CD4-positive, alpha-beta T cell treated with Interleukin-10 for 1 hour (primary cell): ENCODE data around the gene CASKIN1.
"Not testable (repeated sequence)": the region's sequence is repeated elsewhere in the genome, so short reads cannot be mapped to it uniquely, and the experiment has no call there.

Experiments used
- DNase-seq: peaks from one replicate; pipeline ENCODE4 v3.0.0-alpha.2; 2020

Gene CASKIN1

DNA sequence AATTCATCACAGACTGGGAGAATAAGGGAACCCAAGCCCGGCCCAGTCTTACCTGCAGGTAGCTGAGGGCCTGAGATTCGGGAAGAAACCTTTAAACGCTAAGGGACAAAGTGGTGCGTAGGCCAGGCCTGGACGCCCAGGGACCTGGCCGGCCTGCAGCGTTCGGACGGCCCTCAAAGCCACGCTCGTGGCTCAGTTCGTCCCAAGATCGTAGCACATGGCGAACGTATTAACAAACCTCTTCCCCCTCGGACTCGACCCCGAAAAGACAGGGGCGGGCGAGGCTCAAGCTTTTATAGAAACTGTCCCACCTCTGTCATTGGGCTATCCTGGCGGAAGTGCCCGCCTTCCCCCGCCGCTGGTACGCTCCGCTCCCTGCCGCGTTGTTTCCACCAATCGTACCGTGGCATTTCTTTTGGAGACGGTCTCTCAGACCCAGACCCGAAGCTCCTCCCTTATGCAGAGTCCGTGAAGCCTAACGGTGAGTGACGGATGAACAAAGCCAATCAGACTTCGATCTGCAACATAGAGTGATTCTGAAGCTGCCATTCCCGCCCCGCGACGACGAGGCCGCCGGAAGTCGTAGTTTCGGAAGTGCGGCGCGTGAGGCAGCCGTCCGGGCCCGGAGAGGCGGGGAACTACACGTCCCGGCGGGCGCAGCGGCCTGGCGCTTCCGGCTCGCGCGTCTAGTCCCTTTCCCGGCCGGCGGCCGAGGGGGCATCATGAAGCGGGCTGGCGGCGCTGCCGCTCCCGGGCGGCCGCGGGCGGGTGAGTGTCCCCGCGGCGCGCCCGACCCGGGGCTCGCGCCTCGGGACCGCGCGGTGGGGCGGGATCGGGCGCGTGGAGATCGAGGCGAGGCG lies 41.1 kb downstream of the CASKIN1 start, which contains the start of gene TRAF7:
Gene TRAF7, plus strand, starts transcription at position 692 of the 860 bp plus-strand sequence. CDS start 8,139 bp downstream, outside the sequence.
- DNase-seq, result peak; percentile 100

GRCh38 chr16:2154533-2155090 lies 41.8 kb downstream of the CASKIN1 start:
- no peak for DNase-seq

- DNase-seq, result no peak
These were observed 43.5 kb downstream of the CASKIN1 start for GRCh38 chr16:2152695-2153506.

DNA sequence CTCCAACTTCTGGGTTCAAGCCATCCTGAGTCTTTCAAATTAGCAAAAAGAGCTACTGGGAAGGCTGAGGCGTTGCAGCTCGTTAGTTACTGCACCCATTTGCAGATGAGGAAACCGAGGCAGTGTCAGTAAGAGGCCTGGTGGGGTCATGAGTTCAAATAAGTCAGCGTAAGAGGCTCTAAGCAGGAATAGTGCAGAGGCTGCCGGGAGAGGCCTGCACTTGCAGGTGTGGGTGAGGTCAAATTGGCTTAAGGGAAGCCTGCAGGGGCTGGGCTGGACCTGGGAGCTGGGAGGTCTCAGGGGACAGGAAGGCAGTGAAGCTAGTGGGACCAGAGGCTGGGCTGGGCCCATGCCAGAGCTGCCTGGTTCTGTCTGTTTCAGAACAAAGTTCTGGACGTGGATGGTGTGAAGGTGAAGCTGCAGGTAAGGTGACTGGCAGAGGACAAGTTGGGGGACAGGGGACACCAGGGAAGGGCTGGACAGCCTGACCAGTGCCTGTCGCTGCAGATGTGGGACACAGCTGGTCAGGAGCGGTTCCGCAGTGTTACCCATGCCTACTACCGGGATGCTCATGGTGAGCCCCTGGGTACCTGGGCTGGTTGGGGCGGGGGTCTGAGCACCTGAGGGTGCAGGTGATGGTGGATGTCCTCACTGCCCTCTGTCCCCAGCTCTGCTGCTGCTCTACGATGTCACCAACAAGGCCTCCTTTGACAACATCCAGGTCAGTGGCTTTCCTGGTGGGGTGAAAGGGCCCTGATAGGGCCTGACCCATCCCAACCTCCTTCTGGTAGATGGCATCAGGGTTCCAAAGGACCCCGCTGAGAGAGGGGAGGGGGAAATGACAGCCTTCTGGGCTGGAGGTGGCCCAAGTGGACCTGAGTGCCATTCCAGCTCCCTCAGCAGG lies 45.0 kb downstream of the CASKIN1 start:
- DNase-seq, result no peak

DNA sequence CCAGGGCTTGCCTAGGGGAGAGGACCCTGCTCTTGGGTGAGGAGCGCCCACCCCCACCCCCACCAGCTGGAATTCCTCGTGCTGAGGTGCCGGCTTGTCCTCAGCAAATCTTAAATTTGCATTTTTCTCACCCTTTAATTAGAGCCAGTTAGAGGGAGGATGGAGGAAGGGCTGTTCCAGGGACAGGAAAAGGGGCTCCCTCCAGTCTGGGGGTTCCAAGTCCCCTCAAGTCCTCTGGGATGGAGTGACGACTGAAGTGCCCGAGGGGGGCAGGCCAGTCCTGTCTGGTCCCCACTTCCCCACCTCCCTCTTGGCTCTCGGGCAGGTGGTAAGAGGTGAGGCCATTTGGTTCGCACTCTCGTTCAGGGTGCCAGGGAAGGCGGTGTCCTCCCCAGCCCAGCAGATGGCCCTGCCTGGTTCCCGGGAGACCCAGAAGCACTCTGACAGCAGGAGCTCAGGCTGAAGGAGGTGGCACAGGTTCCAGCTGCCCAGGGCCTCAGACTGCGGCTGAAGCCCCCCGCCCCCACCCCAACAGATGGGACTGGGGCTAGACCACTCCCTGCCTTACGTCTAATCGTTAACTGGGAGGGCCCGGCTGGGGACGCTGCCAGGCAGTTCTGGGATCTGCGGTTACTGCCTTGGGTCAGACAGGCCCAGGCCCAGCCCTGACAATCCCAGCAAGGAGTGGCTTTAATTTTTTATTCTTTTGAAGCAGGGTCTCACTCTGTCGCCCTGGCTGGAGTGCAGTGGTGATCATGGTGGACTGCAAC lies 45.8 kb downstream of the CASKIN1 start:
- no peak for DNase-seq

DNA sequence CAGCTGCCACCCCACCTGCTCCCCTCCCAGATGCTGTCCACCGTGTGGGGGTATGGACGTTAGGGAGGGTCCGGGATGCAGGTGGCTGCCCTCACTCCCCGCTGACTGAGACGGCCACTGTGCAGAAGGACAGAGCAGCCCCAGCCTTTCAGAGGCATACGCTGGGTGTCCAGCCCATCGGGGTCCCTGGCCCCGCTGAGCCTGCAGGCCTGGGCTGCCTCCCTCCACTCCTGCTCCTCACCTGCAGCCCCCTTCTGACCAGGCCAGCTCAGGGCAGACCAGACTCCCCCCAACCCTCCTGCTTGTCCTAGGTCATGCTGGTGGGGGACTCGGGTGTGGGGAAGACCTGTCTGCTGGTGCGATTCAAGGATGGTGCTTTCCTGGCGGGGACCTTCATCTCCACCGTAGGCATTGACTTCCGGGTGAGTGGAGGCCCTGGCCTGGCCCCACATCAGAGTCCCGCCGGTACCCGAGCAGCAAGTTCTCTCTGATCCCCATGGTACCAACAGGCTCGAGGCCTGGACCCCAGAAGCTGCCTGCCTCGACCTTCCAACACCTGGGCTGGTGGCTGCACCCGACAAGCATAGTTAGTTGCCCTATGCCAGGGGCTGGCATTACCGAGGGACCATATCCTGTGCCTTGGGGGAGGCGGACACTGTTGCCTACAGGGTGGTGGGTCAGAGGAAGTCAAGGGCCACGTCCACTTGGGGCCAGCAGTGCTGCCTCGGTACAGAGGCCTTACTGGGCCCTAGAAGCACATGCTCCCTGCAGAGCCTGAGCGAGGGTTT lies 46.6 kb downstream of the CASKIN1 start:
- DNase-seq, result no peak

DNA sequence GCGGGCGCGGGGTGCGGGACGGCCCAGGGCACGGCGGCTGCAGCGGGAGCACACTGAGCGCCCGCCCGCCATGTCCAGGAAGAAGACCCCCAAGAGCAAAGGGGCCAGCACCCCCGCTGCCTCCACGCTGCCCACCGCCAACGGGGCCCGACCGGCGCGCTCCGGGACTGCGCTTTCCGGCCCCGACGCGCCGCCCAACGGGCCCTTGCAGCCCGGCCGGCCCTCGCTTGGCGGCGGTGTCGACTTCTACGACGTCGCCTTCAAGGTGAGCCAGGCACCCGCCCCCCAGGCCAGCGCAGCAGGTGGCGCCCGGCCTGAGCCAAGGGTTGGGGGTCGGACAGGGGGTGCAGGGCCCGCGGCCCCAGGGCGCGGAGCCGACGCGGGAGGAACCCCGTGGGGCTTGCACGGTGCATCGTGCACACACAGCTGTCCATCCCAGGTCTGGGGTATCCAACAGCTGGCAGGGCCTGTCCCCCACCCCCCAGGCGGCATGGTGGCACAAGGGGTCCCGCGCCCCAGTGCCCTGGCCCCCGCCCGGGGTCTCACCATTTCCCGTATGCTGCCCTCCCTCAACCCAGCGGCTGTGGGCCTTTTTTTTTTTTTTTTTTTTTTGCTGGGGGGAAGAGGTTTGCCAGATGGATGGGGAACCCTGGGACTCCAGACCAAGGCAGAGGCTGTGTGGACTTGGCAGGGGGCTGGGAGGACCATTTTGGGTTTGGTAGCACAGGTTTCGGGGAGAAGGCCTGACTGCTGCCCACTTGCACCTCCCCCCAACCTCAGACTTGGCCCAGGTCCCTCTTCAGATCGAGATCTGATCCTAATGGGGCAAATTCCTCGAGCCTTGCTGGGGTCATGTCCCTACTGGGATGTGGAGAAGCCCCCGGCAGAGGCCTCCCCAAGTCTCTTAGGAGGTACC lies 47.4 kb downstream of the CASKIN1 start:
- DNase-seq, result no peak

- DNase-seq, result peak; percentile 60
These were observed 48.3 kb downstream of the CASKIN1 start, which contains the start of gene RAB26 for GRCh38 chr16:2147981-2148671. Gene RAB26, plus strand, starts transcription at chr16:2148625. Its CDS starts 159 bp downstream, at chr16:2148784.

DNA sequence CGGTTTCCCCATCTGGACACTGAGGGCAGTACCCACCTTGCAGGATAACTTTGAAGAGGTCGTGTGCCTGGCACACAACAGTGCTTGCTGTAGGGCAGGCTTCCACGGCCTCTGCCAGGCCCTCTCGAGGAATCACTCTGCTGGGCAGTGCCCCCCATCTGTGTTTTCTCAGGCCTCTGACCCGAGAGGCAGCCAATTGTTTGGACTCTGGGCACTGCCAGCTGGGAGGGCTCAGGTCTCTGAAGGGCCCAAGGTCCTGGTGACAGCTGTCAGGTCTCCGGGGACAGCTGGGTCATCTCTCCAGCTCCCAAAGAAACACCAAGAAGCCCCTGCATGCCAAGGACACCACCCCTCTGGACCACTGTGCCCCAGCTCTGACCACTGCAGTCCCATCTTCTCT lies 49.0 kb downstream of the CASKIN1 start:
- DNase-seq, result no peak

DNA sequence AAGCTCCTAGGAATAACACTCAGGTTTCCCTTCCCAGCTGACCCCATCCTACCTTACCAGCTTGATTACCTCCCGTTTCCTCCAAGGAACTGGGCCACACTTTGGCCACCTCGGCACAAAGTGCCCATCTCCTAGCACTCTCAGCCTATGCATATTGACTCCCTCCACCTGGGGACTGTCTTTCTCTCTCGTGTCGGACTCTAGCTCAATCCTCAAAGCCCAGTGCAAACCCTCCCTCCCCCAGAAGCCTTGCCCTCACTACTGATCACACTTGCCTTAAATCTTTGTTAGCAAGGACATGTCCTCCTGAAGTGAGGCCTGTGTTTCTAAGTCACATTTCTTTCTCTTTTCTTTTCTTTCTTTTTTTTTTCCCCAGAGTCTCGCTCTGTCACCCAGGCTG lies 50.6 kb downstream of the CASKIN1 start:
- DNase-seq, result no peak

GRCh38 chr16:2143878-2144485 lies 52.4 kb downstream of the CASKIN1 start:
- no peak for DNase-seq

GRCh38 chr16:2142942-2143877 lies 53.2 kb downstream of the CASKIN1 start:
- no peak for DNase-seq

DNA sequence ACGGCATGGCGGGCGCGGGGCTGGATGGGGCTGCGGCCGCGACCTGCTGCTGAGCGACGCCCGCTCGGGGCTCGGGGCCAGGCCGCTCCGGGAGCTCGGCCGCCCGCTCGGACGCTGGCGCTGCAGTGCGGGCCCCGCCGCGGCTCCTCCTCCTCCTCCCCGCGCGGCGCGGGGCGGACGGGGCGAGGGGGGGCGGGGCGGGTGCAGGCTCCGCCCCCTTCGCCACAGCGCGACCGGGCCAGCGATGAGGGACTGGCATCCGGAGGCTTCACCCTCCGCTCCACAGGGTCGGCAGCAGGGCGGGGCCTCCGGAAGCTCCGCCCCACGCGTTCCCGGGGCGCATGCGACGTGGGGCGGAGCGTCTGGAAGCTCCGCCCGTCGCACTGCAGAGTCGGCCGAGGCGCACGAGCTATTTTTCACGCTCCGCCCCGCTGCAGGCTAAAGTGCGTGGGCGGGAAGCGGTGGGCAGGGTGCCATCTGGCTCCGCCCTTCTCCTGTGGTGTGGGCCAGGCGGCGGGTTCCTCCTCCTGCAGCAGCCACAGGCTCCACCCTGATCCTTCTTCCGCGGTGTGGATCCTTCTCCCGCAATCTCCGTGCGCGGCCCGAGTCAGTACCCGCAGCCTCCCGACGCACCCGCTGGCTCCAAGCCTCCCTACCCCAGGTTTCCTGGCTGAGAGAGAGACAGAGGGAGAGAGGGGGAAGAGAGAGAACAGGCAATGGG lies 60.5 kb downstream of the CASKIN1 start, which contains the start of gene PKD1:
Gene PKD1, minus strand, starts transcription at position 129 of the 721 bp plus-strand sequence. CDS start 209 bp downstream, outside the sequence.
- peak; percentile 99 for DNase-seq

DNA sequence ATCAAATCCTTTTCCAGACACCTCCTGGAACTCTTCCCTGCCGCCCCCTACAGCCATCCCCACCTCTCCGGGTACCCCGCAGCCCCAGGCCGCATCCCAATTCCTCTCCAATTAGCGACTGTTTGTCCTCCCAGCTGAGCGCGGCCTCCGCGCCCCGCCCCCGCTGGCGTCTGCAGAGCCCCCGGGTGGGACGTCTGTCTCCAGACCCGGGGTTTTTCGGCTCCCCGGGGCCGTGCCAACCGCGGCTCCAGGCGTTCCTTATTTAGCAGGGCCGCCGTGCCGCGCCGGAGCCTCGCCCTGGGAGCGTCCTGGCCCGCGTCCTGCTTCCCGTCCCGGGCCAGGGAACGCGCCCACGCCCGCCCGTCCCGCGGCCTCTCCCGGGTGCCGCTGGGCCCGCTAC lies 61.3 kb downstream of the CASKIN1 start:
- not testable (repeated sequence) for DNase-seq

DNA sequence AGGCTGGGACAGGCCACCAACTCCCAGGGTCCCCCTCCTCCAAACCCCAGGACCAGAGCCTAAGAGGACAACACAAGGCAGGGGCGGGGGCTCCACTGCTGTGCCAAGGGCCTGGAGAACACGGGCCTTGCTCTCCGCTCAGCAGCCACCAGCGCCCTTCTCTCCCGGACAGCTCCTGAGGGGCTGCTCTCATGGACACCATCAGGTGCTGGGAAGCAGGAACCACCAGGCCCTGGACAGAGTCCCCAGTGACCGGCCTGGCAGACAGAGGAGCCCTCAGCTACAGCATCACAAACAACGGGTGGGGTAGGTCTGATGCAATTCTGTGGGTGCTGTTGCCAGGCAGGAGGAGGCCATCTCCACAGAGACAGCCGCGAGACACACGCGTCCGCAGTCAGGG lies 62.6 kb downstream of the CASKIN1 start:
- not testable (repeated sequence) for DNase-seq

GRCh38 chr16:2129890-2130447 lies 66.4 kb downstream of the CASKIN1 start:
- DNase-seq, result not testable (repeated sequence)
